WTC11 (cell line): Measurements from ENCODE around the gene LRRC1. TPM values are rescaled to one million over a fixed set of nuclear protein-coding genes. Genes with fewer than 3 reads are reported as not detected.

Experiments used
- ATAC-seq: fragments of 200-7000 bp; cut with Tn5 transposase; 2 replicates; pipeline ENCODE4 v1.10.0; 2021; ENCODE audit warnings: mild to moderate bottlenecking, moderate library complexity
- CTCF ChIA-PET: fragments of 300-600 bp; sonication (Branson Sonifier 250); formaldehyde crosslinking; loops from one replicate; lab custom pipeline; 2021; ENCODE audit warnings: antibody characterized with exemption; lab: Charles Lee
- POLR2A ChIA-PET: fragments of 350-600 bp; sonication (Branson Sonifier 250); formaldehyde crosslinking; loops from one replicate; lab custom pipeline; 2021; ENCODE audit warnings: antibody characterized with exemption; lab: Charles Lee
- DNase-seq: peaks from one replicate; pipeline ENCODE4 v3.0.0; 2021; ENCODE audit warnings: low spot score
- H3K27ac Mint-ChIP-seq: 2 replicates; pipeline ENCODE4 v1.8.0; 2021; ENCODE audit warnings: mixed read lengths
- H3K27me3 Mint-ChIP-seq: 2 replicates; pipeline ENCODE4 v1.8.0; 2021; ENCODE audit warnings: low read depth, mild to moderate bottlenecking, moderate library complexity, mixed read lengths
- H3K36me3 Mint-ChIP-seq: 2 replicates; pipeline ENCODE4 v1.8.0; 2021; ENCODE audit warnings: mixed read lengths
- H3K4me1 Mint-ChIP-seq: 2 replicates; pipeline ENCODE4 v1.8.0; 2022; ENCODE audit warnings: mixed read lengths
- H3K4me3 Mint-ChIP-seq: 2 replicates; pipeline ENCODE4 v1.8.0; 2021; ENCODE audit warnings: mild to moderate bottlenecking, moderate library complexity, mixed read lengths
- H3K9me3 Mint-ChIP-seq: 2 replicates; pipeline ENCODE4 v1.8.0; 2021; ENCODE audit warnings: mixed read lengths
- ATF1 ChIP-seq: sonication (generic); formaldehyde crosslinking; IDR thresholded peaks from 2 replicates; pipeline ENCODE4 v1.8.1; 2023; ENCODE audit warnings: mild to moderate bottlenecking, moderate library complexity, missing genetic modification reagents
- CDX4 ChIP-seq: fragments of 250-450 bp; sonication (Bioruptor Pico); IDR thresholded peaks from 2 replicates; pipeline ENCODE4 v1.9.0; 2021; ENCODE audit warnings: moderate library complexity, mild to moderate bottlenecking, inconsistent platforms, borderline replicate concordance
- CREM ChIP-seq: sonication (generic); formaldehyde crosslinking; IDR thresholded peaks from 2 replicates; pipeline ENCODE4 v1.8.1; 2022; ENCODE audit warnings: mild to moderate bottlenecking, missing genetic modification reagents, moderate library complexity
- EMX1 ChIP-seq: fragments of 250-450 bp; sonication (Bioruptor Pico); IDR thresholded peaks from 2 replicates; pipeline ENCODE4 v1.8.0; 2021; ENCODE audit warnings: mild to moderate bottlenecking
- ERG ChIP-seq: fragments of 250-450 bp; sonication (Bioruptor Pico); IDR thresholded peaks from 2 replicates; pipeline ENCODE4 v1.8.0; 2021; ENCODE audit warnings: mild to moderate bottlenecking
- FOXK1 ChIP-seq: sonication (generic); formaldehyde crosslinking; IDR thresholded peaks from 2 replicates; pipeline ENCODE4 v1.8.0; 2022; ENCODE audit warnings: mild to moderate bottlenecking, moderate library complexity, missing genetic modification reagents
- FOXP1 ChIP-seq: sonication (generic); formaldehyde crosslinking; IDR thresholded peaks from 2 replicates; pipeline ENCODE4 v1.8.0; 2022; ENCODE audit warnings: missing genetic modification reagents, mild to moderate bottlenecking, moderate library complexity, borderline replicate concordance
- GRHL2 ChIP-seq: fragments of 250-450 bp; sonication (Bioruptor Pico); IDR thresholded peaks from 2 replicates; pipeline ENCODE4 v1.8.0; 2022; ENCODE audit warnings: mild to moderate bottlenecking, moderate library complexity; ENCODE audit not compliant: insufficient replicate concordance, severe bottlenecking
- MXD4 ChIP-seq: fragments of 250-450 bp; sonication (Bioruptor Pico); IDR thresholded peaks from 2 replicates; pipeline ENCODE4 v1.8.0; 2021; ENCODE audit warnings: mild to moderate bottlenecking, moderate library complexity, borderline replicate concordance
- NFE2L1 ChIP-seq: sonication (generic); formaldehyde crosslinking; IDR thresholded peaks from 2 replicates; pipeline ENCODE4 v1.8.1; 2023; ENCODE audit warnings: missing genetic modification reagents
- OVOL2 ChIP-seq: fragments of 250-450 bp; sonication (Bioruptor Pico); IDR thresholded peaks from 2 replicates; pipeline ENCODE4 v1.9.0; 2021; ENCODE audit warnings: mild to moderate bottlenecking, borderline replicate concordance
- PRDM15 ChIP-seq: sonication (generic); formaldehyde crosslinking; IDR thresholded peaks from 2 replicates; pipeline ENCODE4 v1.8.0; 2022; ENCODE audit warnings: missing genetic modification reagents
- RORB ChIP-seq: fragments of 250-450 bp; sonication (Bioruptor Pico); IDR thresholded peaks from 2 replicates; pipeline ENCODE4 v1.9.0; 2021; ENCODE audit warnings: mild to moderate bottlenecking
- SP1 ChIP-seq: sonication (generic); formaldehyde crosslinking; conservative IDR thresholded peaks from 2 replicates; pipeline ENCODE4 v1.8.1; 2022; ENCODE audit warnings: missing genetic modification reagents
- USF1 ChIP-seq: sonication (generic); formaldehyde crosslinking; IDR thresholded peaks from 2 replicates; pipeline ENCODE4 v1.8.0; 2022; ENCODE audit warnings: mild to moderate bottlenecking, missing genetic modification reagents
- ZNF232 ChIP-seq: sonication (generic); formaldehyde crosslinking; IDR thresholded peaks from 2 replicates; pipeline ENCODE4 v1.8.0; 2022; ENCODE audit warnings: mild to moderate bottlenecking, missing genetic modification reagents
- ZNF396 ChIP-seq: fragments of 250-450 bp; sonication (Bioruptor Pico); IDR thresholded peaks from 2 replicates; pipeline ENCODE4 v1.8.0; 2021; ENCODE audit warnings: mild to moderate bottlenecking, moderate library complexity, borderline replicate concordance
- total RNA-seq: library from RNA; stranded (reverse); gene quantifications from 3 replicates; pipeline ENCODE4 v1.2.3, GENCODE V29; 2021
- TF ChIP-seq, protein P1 (sequence below): sonication (generic); formaldehyde crosslinking; IDR thresholded peaks from 2 replicates; pipeline ENCODE4 v1.8.0; 2023; ENCODE audit warnings: missing genetic modification reagents
- TF ChIP-seq, protein P2 (sequence below): sonication (generic); formaldehyde crosslinking; IDR thresholded peaks from 2 replicates; pipeline ENCODE4 v1.8.1; 2023; ENCODE audit warnings: mild to moderate bottlenecking, moderate library complexity, missing genetic modification reagents

LRRC1 gene
- total RNA-seq, 1 experiment from 2014 or later = 12.7 TPM

- Mint-ChIP-seq H3K4me1 (peaks cover 34% of the 10 kb centered on the region), H3K36me3 (peaks cover 7% of the 10 kb centered on the region), H3K9me3 (no peaks in the 10 kb centered on the region), H3K4me3 (no peak overlapping the region), H3K27me3 (no peaks in the 10 kb centered on the region), H3K27ac (no peak overlapping the region)
- DNase-seq (no peak), ATAC-seq (no peak)
- CTCF ChIA-PET = interaction anchor here (1.1 kb wide), 1 partner anchor 193 kb away, joined by 3 read pairs; no protein-coding TSS in a partner anchor
- POLR2A ChIA-PET = interaction anchor here (0.6 kb wide), 1 partner anchor 14 kb away, joined by 3 read pairs; no protein-coding TSS in a partner anchor
- TF ChIP-seq SP1 (CRISPR knock-in tag) = no peak
- no peak for TF ChIP-seq FOXK1
- TF ChIP-seq ERG (CRISPR knock-in tag) = no peak
- TF ChIP-seq RORB (CRISPR knock-in tag) = no peak
Observed at GRCh38 chr6:53918854-53919510, 124.2 kb downstream of the LRRC1 start.

DNA sequence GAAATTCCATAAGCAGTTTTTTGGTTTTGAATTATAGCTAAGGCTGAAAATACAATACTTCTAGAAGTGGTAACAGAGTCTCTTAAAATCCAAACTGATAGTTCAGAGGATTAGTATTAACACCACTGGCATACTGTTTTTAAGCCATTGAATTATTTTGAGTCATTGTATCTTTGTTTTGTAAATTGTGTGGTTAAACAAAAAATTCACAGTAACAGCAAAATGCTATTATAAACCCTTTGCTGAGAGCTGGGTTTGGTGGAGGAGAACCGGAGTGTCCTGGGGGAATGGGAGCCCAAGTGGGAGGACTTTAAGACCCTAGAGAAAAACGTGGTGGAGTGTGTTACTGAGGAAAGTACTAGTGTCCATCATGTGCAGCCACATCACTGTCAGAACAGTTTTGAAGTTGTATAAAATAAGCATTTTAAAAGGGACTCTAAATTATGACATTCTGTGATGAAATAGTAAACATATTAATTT is 125.1 kb downstream of the LRRC1 start:
- H3K9me3 Mint-ChIP-seq = no peaks in the 10 kb centered on the region
- DNase-seq (no peak), ATAC-seq (no peak)
- CTCF ChIA-PET = interaction anchor here (1.1 kb wide), 1 partner anchor 194 kb away, joined by 3 read pairs; no protein-coding TSS in a partner anchor
- no peaks in the 10 kb centered on the region for H3K27me3 Mint-ChIP-seq
- POLR2A ChIA-PET = no interaction called here
- TF ChIP-seq NFE2L1 (no peak), GRHL2 (CRISPR knock-in tag) (no peak), OVOL2 (CRISPR knock-in tag) (no peak), ZNF232 (CRISPR knock-in tag) (no peak), USF1 (CRISPR knock-in tag) (no peak), CREM (CRISPR knock-in tag) (no peak), PRDM15 (CRISPR knock-in tag) (no peak), FOXK1 (no peak), MXD4 (CRISPR knock-in tag) (no peak), ATF1 (no peak), ZNF396 (CRISPR knock-in tag) (no peak), FOXP1 (no peak), CDX4 (no peak), EMX1 (no peak)
- TF ChIP-seq, protein P1, sequence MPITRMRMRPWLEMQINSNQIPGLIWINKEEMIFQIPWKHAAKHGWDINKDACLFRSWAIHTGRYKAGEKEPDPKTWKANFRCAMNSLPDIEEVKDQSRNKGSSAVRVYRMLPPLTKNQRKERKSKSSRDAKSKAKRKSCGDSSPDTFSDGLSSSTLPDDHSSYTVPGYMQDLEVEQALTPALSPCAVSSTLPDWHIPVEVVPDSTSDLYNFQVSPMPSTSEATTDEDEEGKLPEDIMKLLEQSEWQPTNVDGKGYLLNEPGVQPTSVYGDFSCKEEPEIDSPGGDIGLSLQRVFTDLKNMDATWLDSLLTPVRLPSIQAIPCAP = no peak
- TF ChIP-seq, protein P2, sequence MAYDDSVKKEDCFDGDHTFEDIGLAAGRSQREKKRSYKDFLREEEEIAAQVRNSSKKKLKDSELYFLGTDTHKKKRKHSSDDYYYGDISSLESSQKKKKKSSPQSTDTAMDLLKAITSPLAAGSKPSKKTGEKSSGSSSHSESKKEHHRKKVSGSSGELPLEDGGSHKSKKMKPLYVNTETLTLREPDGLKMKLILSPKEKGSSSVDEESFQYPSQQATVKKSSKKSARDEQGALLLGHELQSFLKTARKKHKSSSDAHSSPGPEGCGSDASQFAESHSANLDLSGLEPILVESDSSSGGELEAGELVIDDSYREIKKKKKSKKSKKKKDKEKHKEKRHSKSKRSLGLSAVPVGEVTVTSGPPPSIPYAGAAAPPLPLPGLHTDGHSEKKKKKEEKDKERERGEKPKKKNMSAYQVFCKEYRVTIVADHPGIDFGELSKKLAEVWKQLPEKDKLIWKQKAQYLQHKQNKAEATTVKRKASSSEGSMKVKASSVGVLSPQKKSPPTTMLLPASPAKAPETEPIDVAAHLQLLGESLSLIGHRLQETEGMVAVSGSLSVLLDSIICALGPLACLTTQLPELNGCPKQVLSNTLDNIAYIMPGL = no peak
- H3K27ac Mint-ChIP-seq = no peak overlapping the region
- peaks cover 37% of the 10 kb centered on the region for H3K4me1 Mint-ChIP-seq
- peaks cover 7% of the 10 kb centered on the region for H3K36me3 Mint-ChIP-seq
- no peak overlapping the region for H3K4me3 Mint-ChIP-seq
